Measurements from ENCODE around the gene NPPB.

DNA sequence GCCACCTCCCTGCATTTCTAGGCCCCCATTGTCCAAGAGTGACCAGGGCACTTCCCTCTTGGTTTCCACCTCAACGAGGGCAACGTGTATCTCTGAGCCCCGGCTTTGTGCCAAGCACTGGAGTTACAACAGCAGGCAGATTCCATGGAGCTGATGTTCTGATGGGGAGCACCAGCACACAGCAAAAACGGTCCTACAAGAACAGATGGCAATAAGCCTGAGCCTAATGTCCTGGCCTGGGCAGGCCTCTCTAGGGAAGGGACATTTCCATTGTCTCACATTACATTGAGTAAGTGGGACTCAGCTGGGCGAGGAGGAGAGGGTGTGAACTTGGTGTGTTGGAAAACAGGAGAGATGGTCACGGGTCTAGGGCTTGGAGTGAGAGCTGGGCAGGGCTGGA, 27.2 kb upstream of the NPPB start:
- TF ChIP-seq EZH2 (IDR thresholded peaks at IDR 0.05; ENCODE audit: low read depth, unreplicated experiment) (no peak), POLR2AphosphoS5 (IDR thresholded peaks at IDR 0.05; ENCODE audit: low read depth) (no peak), CREB1 (CRISPR knock-in tag; IDR thresholded peaks at IDR 0.05; ENCODE audit: low read depth) (no peak), EZH2phosphoT487 (IDR thresholded peaks at IDR 0.05; ENCODE audit: unreplicated experiment) (no peak), JUNB (IDR thresholded peaks at IDR 0.05; ENCODE audit: unreplicated experiment) (no peak), NANOG (IDR thresholded peaks at IDR 0.05; ENCODE audit: borderline replicate concordance) (no peak), ZNF331 (CRISPR knock-in tag; IDR thresholded peaks at IDR 0.05; ENCODE audit: low read depth) (no peak), STAT1 (IDR thresholded peaks at IDR 0.05; ENCODE audit: unreplicated experiment) (no peak)
- TF ChIP-seq, protein P1, sequence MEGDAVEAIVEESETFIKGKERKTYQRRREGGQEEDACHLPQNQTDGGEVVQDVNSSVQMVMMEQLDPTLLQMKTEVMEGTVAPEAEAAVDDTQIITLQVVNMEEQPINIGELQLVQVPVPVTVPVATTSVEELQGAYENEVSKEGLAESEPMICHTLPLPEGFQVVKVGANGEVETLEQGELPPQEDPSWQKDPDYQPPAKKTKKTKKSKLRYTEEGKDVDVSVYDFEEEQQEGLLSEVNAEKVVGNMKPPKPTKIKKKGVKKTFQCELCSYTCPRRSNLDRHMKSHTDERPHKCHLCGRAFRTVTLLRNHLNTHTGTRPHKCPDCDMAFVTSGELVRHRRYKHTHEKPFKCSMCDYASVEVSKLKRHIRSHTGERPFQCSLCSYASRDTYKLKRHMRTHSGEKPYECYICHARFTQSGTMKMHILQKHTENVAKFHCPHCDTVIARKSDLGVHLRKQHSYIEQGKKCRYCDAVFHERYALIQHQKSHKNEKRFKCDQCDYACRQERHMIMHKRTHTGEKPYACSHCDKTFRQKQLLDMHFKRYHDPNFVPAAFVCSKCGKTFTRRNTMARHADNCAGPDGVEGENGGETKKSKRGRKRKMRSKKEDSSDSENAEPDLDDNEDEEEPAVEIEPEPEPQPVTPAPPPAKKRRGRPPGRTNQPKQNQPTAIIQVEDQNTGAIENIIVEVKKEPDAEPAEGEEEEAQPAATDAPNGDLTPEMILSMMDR (conservative IDR thresholded peaks at IDR 0.05; ENCODE audit: low read depth in 2 of 2): no peak
- TF ChIP-seq, protein P2, sequence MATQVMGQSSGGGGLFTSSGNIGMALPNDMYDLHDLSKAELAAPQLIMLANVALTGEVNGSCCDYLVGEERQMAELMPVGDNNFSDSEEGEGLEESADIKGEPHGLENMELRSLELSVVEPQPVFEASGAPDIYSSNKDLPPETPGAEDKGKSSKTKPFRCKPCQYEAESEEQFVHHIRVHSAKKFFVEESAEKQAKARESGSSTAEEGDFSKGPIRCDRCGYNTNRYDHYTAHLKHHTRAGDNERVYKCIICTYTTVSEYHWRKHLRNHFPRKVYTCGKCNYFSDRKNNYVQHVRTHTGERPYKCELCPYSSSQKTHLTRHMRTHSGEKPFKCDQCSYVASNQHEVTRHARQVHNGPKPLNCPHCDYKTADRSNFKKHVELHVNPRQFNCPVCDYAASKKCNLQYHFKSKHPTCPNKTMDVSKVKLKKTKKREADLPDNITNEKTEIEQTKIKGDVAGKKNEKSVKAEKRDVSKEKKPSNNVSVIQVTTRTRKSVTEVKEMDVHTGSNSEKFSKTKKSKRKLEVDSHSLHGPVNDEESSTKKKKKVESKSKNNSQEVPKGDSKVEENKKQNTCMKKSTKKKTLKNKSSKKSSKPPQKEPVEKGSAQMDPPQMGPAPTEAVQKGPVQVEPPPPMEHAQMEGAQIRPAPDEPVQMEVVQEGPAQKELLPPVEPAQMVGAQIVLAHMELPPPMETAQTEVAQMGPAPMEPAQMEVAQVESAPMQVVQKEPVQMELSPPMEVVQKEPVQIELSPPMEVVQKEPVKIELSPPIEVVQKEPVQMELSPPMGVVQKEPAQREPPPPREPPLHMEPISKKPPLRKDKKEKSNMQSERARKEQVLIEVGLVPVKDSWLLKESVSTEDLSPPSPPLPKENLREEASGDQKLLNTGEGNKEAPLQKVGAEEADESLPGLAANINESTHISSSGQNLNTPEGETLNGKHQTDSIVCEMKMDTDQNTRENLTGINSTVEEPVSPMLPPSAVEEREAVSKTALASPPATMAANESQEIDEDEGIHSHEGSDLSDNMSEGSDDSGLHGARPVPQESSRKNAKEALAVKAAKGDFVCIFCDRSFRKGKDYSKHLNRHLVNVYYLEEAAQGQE (IDR thresholded peaks at IDR 0.05; ENCODE audit: unreplicated experiment): no peak
- TF ChIP-seq, protein P3, sequence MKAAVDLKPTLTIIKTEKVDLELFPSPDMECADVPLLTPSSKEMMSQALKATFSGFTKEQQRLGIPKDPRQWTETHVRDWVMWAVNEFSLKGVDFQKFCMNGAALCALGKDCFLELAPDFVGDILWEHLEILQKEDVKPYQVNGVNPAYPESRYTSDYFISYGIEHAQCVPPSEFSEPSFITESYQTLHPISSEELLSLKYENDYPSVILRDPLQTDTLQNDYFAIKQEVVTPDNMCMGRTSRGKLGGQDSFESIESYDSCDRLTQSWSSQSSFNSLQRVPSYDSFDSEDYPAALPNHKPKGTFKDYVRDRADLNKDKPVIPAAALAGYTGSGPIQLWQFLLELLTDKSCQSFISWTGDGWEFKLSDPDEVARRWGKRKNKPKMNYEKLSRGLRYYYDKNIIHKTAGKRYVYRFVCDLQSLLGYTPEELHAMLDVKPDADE (IDR thresholded peaks at IDR 0.05): no peak
- TF ChIP-seq, protein P4, sequence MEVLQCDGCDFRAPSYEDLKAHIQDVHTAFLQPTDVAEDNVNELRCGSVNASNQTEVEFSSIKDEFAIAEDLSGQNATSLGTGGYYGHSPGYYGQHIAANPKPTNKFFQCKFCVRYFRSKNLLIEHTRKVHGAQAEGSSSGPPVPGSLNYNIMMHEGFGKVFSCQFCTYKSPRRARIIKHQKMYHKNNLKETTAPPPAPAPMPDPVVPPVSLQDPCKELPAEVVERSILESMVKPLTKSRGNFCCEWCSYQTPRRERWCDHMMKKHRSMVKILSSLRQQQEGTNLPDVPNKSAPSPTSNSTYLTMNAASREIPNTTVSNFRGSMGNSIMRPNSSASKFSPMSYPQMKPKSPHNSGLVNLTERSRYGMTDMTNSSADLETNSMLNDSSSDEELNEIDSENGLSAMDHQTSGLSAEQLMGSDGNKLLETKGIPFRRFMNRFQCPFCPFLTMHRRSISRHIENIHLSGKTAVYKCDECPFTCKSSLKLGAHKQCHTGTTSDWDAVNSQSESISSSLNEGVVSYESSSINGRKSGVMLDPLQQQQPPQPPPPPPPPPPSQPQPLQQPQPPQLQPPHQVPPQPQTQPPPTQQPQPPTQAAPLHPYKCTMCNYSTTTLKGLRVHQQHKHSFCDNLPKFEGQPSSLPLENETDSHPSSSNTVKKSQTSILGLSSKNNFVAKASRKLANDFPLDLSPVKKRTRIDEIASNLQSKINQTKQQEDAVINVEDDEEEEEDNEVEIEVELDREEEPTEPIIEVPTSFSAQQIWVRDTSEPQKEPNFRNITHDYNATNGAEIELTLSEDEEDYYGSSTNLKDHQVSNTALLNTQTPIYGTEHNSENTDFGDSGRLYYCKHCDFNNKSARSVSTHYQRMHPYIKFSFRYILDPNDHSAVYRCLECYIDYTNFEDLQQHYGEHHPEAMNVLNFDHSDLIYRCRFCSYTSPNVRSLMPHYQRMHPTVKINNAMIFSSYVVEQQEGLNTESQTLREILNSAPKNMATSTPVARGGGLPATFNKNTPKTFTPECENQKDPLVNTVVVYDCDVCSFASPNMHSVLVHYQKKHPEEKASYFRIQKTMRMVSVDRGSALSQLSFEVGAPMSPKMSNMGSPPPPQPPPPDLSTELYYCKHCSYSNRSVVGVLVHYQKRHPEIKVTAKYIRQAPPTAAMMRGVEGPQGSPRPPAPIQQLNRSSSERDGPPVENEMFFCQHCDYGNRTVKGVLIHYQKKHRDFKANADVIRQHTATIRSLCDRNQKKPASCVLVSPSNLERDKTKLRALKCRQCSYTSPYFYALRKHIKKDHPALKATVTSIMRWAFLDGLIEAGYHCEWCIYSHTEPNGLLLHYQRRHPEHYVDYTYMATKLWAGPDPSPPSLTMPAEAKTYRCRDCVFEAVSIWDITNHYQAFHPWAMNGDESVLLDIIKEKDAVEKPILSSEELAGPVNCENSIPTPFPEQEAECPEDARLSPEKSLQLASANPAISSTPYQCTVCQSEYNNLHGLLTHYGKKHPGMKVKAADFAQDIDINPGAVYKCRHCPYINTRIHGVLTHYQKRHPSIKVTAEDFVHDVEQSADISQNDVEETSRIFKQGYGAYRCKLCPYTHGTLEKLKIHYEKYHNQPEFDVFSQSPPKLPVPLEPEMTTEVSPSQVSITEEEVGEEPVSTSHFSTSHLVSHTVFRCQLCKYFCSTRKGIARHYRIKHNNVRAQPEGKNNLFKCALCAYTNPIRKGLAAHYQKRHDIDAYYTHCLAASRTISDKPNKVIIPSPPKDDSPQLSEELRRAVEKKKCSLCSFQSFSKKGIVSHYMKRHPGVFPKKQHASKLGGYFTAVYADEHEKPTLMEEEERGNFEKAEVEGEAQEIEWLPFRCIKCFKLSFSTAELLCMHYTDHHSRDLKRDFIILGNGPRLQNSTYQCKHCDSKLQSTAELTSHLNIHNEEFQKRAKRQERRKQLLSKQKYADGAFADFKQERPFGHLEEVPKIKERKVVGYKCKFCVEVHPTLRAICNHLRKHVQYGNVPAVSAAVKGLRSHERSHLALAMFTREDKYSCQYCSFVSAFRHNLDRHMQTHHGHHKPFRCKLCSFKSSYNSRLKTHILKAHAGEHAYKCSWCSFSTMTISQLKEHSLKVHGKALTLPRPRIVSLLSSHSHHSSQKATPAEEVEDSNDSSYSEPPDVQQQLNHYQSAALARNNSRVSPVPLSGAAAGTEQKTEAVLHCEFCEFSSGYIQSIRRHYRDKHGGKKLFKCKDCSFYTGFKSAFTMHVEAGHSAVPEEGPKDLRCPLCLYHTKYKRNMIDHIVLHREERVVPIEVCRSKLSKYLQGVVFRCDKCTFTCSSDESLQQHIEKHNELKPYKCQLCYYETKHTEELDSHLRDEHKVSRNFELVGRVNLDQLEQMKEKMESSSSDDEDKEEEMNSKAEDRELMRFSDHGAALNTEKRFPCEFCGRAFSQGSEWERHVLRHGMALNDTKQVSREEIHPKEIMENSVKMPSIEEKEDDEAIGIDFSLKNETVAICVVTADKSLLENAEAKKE (CRISPR knock-in tag; IDR thresholded peaks at IDR 0.05): no peak

Measured in GM23338 (cell line).